ENCODE results near the gene TMEM201. TPM values are rescaled to one million over a fixed set of nuclear protein-coding genes. Genes with fewer than 3 reads are reported as not detected.

TMEM201 gene
- total RNA-seq, 1 donor from 2014 or later: 8.5 TPM

GRCh38 chr1:9595156-9595967 lies 6.7 kb downstream of the TMEM201 start:
- no peak for ATAC-seq
- Histone ChIP-seq H3K4me3 (no peak overlapping the region), H3K27ac (no peak overlapping the region), H3K36me3 (no peaks in the 10 kb centered on the region), H3K9me3 (no peaks in the 10 kb centered on the region), H3K4me1 (peaks cover 13% of the 10 kb centered on the region), H3K27me3 (no peaks in the 10 kb centered on the region)
- intact Hi-C loops (cut with DNase I): no loop called here
- TF ChIP-seq CTCF (IDR thresholded peaks at IDR 0.05): no peak
- no peak for DNase-seq

GRCh38 chr1:9595968-9596340 lies 7.2 kb downstream of the TMEM201 start:
- peaks cover 2% of the 10 kb centered on the region for H3K36me3 ChIP-seq
- DNase-seq (no peak), ATAC-seq (no peak)
- intact Hi-C loops (cut with DNase I): no loop called here
- TF ChIP-seq CTCF (IDR thresholded peaks at IDR 0.05): no peak
- no peaks in the 10 kb centered on the region for H3K9me3 ChIP-seq
- H3K27ac ChIP-seq: no peak overlapping the region
- no peak overlapping the region for H3K4me3 ChIP-seq
- no peaks in the 10 kb centered on the region for H3K27me3 ChIP-seq
- peaks cover 13% of the 10 kb centered on the region for H3K4me1 ChIP-seq

- peaks cover 13% of the 10 kb centered on the region for H3K4me1 ChIP-seq
- no peak for TF ChIP-seq CTCF (IDR thresholded peaks at IDR 0.05)
- peaks cover 8% of the 10 kb centered on the region for H3K36me3 ChIP-seq
- no peak overlapping the region for H3K27ac ChIP-seq
- no peak overlapping the region for H3K4me3 ChIP-seq
- no peak for ATAC-seq
- DNase-seq: peak; percentile 61
- no peaks in the 10 kb centered on the region for H3K9me3 ChIP-seq
- intact Hi-C loops (cut with DNase I): no loop called here
- no peaks in the 10 kb centered on the region for H3K27me3 ChIP-seq
Measured at GRCh38 chr1:9596415-9597123, 7.9 kb downstream of the TMEM201 start.

- intact Hi-C loops (cut with DNase I): no loop called here
- no peak overlapping the region for H3K27ac ChIP-seq
- peaks cover 13% of the 10 kb centered on the region for H3K4me1 ChIP-seq
- no peak for DNase-seq
- H3K4me3 ChIP-seq: no peak overlapping the region
- TF ChIP-seq CTCF (IDR thresholded peaks at IDR 0.05): no peak
- H3K36me3 ChIP-seq: peaks cover 18% of the 10 kb centered on the region
- no peaks in the 10 kb centered on the region for H3K27me3 ChIP-seq
- no peaks in the 10 kb centered on the region for H3K9me3 ChIP-seq
- no peak for ATAC-seq
Measured at GRCh38 chr1:9597361-9598315, 8.9 kb downstream of the TMEM201 start.

- no peaks in the 10 kb centered on the region for H3K9me3 ChIP-seq
- peaks cover 8% of the 10 kb centered on the region for H3K4me1 ChIP-seq
- H3K36me3 ChIP-seq: peaks cover 18% of the 10 kb centered on the region
- no peak for DNase-seq
- no peak for ATAC-seq
- no peak for TF ChIP-seq CTCF (IDR thresholded peaks at IDR 0.05)
- intact Hi-C loops (cut with DNase I): no loop called here
- H3K27ac ChIP-seq: no peak overlapping the region
- no peaks in the 10 kb centered on the region for H3K27me3 ChIP-seq
- H3K4me3 ChIP-seq: no peak overlapping the region
Measured at GRCh38 chr1:9598316-9598700, 9.6 kb downstream of the TMEM201 start.

Measured in upper lobe of right lung (tissue), 1 donor.